GM19324 (cell line): ENCODE measurements around the gene CRTC3.
"Not testable (repeated sequence)": the region's sequence is repeated elsewhere in the genome, so short reads cannot be mapped to it uniquely, and the experiment has no call there.

ENCODE experiments used
- ATAC-seq: cut with Tn5 transposase; IDR thresholded peaks from one replicate; pipeline ENCODE4 v1.9.1; 2021; ENCODE audit warnings: mild to moderate bottlenecking, moderate library complexity; ENCODE audit not compliant: unreplicated experiment, low FRiP score

Gene CRTC3

DNA sequence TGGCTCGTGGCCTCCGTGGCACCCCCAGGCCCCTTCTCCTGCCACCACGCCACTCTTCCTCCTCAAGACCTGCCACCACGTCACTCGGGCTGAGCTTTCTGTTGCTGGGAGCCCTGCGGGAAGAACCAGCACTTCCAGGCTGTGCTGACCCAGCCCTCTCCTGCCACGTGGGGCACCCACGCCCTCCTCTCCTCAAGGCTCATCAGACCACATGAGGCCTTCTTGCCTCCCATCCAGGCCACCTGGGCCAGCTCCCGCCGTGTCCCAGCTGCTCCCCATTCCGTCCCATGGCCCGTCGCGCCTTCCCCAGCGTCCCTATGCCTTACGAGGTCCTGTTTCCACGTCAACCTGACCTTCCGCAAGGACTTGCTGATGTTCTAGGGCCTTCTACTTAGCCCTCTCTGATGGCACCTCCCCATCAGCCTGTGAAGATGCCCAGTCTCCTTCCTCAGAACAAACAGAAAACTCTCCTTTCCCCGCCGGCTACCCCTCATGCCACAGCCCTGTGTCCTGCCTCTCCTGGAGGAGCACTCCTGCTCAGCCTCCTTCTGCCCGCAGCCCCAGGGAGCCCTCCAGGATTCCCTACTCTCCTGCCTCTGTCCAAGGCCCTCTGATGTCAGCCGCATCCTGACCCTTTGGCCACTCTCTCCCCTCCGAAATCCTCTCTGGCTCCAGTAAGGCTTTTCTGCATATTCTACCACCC is 116.3 kb downstream of the CRTC3 start:
- no peak for ATAC-seq

DNA sequence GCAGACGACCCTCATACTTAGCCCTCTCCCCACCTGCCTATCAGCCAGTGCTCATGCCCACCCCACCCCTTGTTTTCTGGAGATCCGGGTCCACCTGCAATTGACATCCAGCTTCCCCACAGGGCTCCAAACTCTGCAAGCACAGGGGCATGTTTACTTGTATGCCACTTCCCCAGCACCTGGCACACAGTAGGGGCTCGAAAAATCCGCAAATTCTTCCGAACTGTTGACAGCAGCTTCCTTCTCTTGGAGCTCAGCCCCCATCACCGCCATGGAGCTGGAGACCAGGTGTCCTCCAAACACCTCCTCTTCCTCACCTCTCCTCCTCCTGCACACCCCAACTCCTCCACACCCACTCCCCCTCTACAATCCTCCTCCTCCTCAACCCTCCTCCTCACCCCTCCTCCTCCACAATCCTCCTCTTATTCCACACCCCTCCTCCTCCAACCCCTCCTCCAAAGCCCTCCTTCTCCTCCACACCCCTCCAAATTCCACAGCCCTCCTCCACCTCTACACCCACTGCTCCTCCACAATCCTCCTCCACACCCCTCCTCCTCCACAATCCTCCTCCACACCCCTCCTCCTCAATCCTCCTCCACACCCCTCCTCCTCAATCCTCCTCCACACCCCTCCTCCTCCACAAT is 117.1 kb downstream of the CRTC3 start:
- no peak for ATAC-seq

DNA sequence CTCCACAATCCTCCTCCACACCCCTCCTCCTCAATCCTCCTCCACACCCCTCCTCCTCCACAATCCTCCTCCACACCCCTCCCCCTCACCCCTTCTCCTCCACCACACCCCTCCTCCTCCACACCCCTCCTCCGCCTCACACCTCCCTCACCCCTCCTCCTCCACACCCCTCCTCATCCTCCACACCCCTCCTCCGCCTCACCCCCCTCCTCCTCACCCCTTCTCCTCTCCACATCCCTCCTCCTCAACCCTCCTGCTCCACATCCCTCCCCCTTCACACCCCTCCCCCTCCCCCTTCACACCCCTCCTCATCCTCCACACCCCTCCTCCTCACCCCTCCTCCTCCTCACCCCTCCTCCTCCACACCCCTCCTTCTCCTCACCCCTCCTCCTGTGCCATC is 117.6 kb downstream of the CRTC3 start:
- no peak for ATAC-seq

DNA sequence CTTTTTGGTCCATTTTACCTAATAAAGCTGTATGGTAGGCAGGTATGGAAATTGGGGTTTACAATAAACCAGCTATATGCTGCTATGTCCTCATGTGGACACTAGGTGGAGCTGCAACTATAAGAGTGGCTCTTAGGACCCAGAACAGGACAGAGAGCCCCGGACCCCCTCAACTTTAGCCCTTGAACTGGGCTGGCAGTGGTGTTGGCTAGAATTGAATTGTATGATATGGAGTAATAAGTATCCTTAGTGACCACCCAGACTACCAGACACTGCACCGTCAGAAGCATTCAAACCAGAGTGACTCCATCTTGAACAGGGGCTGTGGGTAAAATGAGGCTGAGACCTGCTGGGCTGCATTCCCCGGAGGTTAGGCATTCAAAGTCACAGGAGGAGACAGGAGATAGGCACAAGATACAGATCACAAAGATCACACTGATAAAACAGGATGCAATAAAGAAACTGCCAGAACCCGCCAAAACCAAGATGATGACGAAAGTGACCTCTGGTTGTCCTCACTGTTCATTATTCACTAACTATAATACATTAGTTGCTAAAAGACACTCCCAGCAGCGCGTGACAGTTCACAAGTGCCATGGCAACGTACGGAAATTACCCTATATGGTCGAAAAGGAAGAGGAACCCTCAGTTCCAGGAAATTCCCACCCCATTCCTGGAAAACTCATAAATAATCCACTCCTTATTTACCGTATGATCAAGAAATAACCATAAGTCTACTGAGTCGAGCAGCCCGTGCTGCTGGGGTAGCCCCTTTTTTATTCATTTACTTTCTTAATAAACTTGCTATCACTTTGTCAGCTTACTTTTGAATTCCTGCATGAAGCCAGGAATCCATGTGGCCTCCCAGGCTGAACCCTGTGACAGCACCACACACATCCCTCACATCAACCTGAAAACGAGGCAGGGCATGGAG is 118.7 kb downstream of the CRTC3 start:
- ATAC-seq = no peak

DNA sequence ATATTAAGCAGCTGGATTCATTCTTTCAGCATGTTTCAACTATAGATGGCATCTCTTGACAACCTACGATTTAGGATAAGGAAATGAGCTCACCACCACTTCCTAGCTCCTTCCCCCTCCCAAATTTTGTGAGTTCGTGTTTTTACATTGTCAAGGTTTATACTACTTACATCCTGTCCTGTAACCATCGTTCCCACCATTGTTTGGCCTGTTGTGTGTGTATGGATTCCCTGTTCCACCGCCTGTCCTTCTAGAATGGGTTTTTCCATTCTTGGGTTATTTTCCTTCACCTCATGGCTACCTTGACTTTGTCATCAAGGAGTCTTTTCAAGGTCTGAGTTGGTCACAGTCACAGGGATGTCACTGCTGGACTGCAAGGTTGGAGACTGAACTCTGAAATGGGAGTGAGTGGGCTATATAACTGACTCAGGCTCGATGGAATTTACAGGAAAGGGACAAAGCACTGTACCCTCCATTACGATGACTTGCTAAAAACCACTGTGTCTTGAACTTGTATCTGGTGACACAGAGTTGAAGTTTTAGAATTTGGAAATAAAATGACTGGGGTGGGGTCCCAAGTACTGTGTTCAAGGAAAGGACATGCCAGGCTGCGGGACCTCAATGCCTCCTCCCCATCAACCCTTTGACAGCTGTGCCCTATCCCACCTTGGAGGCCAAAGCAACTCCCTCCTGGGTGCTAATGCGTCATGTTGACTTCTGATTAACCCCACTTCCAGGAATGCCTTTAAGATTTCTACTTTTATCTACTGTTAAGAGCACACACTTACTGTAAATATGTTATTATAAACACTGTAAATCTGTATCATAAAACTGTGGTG is 120.6 kb downstream of the CRTC3 start:
- ATAC-seq = no peak

DNA sequence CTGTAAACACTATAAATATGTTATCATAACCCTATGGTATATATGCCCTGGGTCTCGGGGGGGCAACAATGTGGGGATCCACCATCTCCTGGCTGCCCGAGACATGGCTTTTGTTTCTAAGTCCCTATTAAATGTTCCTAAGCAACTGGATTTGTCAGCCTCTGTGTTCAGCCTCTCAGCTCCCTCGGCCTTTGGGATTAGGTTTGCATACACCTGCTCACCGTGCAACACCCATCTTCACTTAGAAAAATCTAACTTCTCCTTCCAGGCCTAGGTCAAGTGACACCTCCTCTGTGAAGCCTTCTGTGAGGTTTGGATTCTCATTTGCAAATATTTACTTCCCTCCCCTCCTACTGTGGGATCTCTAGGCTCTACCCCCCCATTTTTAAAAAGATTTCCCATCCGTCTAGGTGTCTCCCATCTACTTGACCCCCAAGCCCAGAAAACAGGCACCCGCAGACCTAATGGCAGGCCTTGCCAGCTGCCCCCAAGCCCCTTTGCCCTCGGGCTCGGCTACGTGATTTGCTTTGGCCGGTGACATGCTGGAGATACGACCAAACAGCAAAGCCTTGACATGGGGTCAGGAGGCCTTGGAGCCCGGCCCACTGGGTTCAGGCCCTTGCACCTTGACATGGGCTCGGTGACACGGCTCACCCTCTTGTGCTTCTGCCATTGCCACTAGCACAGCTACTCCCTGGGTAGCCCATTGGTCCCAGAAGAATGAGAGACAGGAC is 121.4 kb downstream of the CRTC3 start:
- no peak for ATAC-seq

DNA sequence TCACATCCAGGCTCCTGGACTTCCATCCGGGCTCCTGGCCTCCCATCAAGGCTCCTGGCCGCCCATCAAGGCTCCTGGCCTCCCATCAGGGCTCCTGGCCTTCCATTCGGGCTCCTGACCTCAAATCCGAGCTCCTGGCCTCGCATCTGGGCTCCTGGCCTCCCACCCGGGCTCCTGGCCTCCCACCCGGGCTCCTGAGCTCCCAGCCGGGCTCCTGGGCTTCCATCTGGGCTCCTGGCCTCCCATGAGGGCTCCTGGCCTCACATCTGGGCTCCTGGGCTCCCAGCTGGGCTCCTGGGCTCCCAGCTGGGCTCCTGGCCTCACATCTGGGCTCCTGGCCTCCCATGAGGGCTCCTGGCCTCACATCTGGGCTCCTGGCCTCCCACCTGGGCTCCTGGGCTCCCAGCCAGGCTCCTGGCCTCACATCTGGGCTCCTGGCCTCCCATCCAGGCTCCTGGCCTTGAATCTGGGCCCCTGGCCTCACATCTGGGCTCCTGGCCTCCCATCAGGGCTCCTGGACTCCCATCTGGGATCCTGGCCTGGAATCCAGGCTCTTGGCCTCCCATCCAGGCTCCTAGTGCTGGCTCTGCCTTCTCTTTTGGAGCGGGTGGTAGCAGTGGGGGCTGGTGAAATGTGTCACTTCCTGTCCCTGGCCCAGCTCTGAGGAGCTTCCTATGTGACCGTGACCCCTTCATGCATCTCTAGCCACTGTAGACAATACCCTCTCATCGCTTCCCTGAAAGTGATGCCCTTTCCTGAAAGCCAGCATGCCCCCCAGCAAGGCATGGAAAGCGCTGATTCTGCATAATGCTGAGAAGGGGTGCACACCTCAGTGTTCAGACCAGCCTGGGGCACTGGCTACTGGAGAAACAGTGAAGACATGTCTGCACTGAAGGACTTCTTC is 124.8 kb downstream of the CRTC3 start:
- ATAC-seq = no peak

DNA sequence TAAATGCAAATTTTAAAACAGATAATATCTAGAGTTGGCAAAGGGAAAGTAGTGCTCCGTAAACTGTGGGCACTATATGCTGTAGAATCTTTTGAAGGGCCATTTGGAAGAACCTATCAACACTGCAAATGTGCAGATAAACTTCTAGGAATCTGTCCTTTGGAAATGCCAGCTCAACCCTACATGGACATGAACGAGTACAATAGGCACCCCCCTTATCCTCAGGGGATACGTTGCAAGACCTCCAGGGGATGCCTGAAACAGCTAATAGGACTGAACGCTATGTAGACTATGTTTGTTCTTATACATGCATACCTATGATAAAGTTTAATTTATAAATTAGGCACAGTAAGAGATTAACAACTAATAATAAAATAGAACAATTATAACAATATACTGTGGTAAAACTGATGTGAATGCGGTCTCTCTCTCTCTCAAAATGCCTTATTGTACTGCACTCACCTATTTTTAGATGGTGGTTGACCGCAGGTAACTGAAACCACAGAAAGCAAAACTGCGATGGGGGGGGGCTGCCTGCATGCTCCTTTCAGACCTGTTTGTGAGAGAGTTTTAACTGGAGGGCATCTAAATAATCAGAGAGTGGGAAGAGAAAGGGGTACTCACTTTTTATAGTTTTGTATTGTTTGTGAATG is 127.9 kb downstream of the CRTC3 start:
- ATAC-seq = not testable (repeated sequence)

DNA sequence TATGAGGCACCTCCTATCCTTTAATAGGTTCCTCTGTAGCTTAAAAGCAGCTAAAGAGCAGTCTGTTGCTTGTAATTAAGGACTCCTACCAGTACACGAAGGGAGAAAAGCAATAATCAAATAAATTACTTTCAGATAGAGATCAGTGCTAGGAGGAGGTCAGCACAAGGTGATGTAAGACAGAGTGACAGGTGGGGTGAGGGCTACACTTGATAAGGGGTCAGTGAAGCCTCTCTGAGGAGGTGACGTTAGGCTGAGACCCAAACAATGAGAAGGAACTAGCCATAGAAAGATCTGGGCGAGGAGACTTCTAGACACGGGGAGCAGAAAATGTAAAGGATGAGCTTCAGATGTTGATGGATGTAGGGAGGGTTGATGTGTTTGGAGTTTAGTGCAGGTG is 129.8 kb downstream of the CRTC3 start:
- no peak for ATAC-seq

DNA sequence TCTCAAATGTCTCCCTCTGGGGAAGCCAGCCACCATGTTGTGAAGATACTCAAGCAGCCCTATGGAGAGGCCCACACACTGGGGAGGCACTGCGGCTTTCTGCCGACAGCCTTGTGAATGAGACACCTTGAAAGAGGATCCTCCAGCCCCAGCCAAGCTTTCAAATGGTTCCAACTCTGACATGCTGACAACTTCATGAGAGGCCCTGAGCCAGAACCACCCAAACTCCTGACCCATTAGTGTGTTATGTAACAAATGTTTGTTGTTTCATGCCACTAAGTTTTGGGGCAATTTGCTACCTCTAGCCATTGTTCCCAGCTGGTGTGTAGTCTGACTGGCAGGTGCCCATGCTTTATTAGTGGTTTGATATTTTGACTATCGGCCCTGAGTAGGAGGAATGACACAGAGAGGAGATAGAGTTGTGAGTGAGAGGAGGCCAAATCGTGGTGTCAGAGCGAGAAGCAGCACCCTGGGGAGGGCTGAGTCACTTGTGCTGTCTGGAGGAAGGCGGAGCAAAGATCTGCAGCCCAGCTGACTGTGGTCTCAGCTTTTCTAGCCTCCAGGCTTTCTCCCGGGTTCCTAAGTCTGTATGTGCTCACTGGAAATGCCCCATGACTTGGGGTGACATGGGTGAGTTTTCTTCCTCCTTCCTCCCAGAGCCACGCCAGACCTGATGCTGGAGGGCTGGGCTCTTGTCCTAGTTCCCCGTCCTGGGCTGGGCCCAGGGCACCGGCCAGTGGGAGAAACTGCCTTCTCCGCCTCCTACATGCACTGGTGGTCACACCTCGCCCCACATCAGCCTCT is 130.7 kb downstream of the CRTC3 start:
- peak; percentile 51 for ATAC-seq

DNA sequence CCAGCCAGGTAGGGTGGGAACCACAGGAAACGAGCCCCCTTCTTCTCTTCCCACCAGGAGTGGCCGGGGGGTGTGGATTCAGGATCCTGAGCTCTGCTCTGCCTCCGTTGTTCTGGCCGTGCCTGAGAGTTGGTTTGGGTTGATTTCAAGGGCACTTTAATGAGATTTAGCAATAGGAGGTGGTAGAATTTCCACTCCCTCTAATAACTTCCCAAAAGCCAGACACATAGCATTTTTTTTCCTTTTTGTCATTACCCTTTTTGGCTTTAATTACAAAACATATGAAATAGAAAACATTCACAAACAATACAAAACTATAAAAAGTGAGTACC is 131.2 kb downstream of the CRTC3 start:
- not testable (repeated sequence) for ATAC-seq

DNA sequence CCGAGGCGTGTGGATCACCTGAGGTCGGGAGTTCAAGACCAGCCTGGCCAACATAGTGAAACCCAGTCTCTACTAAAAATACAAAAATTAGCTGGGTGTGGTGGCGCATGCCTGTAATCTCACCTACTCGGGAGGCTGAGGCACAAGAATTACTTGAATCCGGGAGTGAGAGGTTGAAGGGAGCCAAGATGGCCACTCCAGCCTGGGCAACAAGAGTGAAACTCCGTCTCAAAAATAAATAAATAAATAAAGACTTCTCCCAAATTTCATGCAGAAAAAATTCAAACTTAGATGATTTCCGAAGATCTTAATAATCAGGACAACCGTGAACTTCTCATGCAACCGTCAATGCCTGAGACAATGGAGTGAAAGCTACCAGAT is 134.3 kb downstream of the CRTC3 start:
- ATAC-seq = not testable (repeated sequence)

DNA sequence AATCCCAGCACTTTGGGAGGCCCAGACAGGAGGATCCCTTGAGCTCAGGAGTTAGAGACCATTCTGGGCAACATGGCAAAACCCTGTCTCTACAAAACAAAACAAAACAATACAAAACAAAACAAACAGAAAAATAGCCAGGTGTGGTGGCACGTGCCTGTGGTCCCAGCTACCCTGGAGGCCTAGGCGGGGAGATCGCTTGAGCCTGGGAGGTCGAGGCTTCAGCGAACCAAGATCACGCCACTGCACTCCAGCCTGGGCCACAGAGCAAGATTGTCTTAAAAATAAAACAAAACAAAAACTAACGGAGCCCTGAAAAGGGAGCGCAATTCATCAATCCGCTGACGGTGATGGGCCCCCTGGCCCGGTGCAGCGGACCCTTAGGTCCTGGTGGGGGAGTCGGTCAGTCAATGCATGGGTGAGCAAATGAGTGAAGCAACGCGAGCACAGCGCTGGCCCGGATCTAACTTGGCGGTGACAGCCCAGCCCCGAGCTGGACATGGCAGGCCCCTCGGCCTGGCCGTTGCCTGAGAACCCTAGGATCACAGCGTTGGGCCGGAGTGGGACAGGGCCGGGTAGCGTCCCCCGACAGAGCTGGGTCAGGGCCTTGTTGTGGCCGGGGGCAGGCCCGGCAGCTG is 135.0 kb downstream of the CRTC3 start:
- ATAC-seq = no peak

DNA sequence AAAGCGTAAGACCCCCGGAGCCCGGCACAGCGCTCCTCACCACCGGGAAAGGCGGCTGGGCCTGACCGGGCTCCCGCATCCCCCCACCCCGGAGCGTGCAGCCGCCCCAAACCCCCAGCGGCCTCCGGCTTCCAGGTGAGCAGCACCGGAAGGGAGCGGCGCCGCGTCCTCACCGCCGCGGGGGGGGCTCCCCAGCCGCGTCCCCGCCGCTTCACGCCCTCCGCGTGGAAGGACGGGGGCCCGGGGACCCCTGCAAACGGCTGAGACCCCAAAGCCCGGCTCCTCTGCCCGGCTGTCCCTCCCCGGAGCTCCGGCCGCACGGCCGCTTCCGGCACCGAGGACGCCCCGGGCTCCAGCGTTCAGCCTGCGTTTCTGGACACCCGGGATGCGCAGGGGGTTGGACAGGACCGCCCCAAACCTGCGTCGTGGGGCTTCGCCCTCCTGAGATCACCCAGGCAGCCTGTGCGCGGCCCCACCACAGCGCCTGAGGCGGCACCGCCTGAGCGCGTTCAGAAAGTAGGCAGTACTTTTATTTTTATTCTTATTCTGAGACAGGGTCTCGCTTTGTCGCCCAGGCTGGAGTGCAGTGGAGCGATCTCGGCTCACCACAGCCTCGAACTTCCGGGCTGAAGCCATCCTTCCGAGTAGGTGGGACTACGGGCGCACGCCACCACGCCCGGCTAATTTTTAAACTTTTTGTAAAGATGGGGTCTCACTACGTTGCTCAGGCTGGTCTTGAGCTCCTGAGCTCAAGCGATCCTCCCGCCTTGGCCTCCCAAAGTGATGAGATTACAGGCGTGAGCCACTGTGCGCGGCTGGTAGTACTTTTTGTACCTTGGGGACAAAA is 135.8 kb downstream of the CRTC3 start:
- peak; percentile 53 for ATAC-seq

DNA sequence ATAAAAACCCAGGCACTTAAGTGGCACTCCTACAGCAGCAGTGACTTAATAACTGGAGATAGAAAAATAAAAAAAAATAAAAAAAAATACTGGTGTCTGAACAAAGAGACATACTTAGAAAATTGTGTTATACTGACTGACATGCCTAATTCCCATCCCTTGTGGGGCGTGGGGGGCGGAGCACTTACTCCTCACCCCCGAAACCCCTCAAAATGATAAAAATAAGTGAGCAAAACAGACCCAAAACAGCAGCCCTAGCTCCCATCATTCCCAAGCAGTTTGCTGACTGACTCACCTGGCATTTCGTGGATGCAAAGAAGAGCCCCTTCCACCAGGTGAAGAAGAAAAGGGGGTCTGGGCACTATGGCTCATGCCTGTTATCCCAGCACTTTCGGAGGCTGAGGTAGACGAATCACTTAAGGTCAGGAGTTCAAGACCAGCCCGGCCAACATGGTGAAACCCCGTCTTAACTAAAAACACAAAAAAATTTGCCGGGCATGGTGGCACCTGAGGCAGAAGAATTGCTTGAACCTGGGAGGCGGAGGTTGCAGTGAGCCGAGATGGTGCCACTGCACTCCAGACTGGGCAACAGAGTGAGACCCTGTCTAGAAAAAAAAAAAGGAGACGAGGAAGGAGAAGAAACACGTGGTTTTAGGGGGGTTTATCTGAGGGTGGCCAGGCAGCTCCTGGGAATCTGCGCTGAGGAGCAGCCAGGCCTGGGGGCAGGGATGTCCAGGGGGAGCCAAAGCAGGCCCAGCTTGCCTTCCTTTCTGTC is 136.6 kb downstream of the CRTC3 start:
- no peak for ATAC-seq
